ENCODE measurements around the gene PAX8. TPM values are rescaled to one million over a fixed set of nuclear protein-coding genes. Genes with fewer than 3 reads are reported as not detected.

PAX8 gene
- polyA plus RNA-seq, 10 donors: 0.22 to 6.0 (median 1.6) TPM

- DNase-seq: no peak
These were observed 72.5 kb downstream of the PAX8 start for GRCh38 chr2:113206251-113206650.

GRCh38 chr2:113203901-113204519, 74.7 kb downstream of the PAX8 start:
- DNase-seq: peak; percentile 47 to 71 (median 54)

GRCh38 chr2:113203217-113203530, 75.5 kb downstream of the PAX8 start:
- no peak for DNase-seq

GRCh38 chr2:113202305-113203216, 76.2 kb downstream of the PAX8 start:
- no peak for DNase-seq

- no peak for DNase-seq
These were observed 77.0 kb downstream of the PAX8 start for GRCh38 chr2:113201496-113202304.

GRCh38 chr2:113200736-113201490, 77.8 kb downstream of the PAX8 start:
- DNase-seq: no peak

- DNase-seq: no peak
These were observed 78.5 kb downstream of the PAX8 start for GRCh38 chr2:113200236-113200635.

- peak; percentile 70 to 88 (median 81) for DNase-seq
These were observed 79.7 kb downstream of the PAX8 start for GRCh38 chr2:113198790-113199612.

- DNase-seq: no peak
These were observed 80.5 kb downstream of the PAX8 start for GRCh38 chr2:113198048-113198789.

- no peak for DNase-seq
These were observed 81.2 kb downstream of the PAX8 start for GRCh38 chr2:113197347-113198047.

GRCh38 chr2:113196839-113197238, 81.9 kb downstream of the PAX8 start:
- DNase-seq: no peak

- no peak for DNase-seq
These were observed 82.7 kb downstream of the PAX8 start for GRCh38 chr2:113195923-113196501.

- DNase-seq: no peak
These were observed 86.1 kb downstream of the PAX8 start for GRCh38 chr2:113192459-113193100.

- DNase-seq: no peak
These were observed 87.8 kb downstream of the PAX8 start for GRCh38 chr2:113190871-113191270.

GRCh38 chr2:113187771-113188170, 91.0 kb downstream of the PAX8 start:
- no peak for DNase-seq

GRCh38 chr2:113186433-113186796, 92.3 kb downstream of the PAX8 start:
- no peak for DNase-seq

GRCh38 chr2:113185664-113186432, 92.9 kb downstream of the PAX8 start:
- no peak for DNase-seq
